ENCODE data around the gene AOX1.

DNA sequence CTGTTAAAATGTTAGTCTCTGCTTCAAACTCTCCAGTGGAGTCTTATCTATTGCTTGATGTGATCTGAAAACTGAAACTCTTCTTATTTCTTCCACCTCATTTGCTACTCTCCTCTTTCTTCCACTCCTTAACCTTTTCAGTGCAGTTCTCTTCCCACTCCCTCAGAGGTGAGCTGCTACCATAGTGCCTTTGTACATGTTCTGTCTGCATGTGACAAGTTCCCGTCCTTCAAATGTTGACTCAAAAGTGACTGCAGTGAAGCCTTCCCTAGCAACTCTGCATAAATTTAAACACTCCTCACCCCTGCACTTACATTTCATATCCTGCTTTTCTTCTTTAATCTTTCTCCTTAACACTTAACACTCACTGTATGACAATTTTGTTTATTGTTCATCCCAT lies 47.7 kb upstream of the AOX1 start:
- TF ChIP-seq POLR2AphosphoS5 (IDR thresholded peaks at IDR 0.05; ENCODE audit: low read depth, low read length) (no peak), SIN3A (IDR thresholded peaks at IDR 0.05; ENCODE audit: borderline replicate concordance, insufficient read depth, low read length) (no peak), TAF1 (IDR thresholded peaks at IDR 0.05; ENCODE audit: borderline replicate concordance, insufficient read depth, low read length) (no peak), FOXP2 (optimal IDR thresholded peaks at IDR 0.05; ENCODE audit: borderline replicate concordance, extremely low read depth, extremely low read length, insufficient read depth) (no peak)
- TF ChIP-seq, protein P1, sequence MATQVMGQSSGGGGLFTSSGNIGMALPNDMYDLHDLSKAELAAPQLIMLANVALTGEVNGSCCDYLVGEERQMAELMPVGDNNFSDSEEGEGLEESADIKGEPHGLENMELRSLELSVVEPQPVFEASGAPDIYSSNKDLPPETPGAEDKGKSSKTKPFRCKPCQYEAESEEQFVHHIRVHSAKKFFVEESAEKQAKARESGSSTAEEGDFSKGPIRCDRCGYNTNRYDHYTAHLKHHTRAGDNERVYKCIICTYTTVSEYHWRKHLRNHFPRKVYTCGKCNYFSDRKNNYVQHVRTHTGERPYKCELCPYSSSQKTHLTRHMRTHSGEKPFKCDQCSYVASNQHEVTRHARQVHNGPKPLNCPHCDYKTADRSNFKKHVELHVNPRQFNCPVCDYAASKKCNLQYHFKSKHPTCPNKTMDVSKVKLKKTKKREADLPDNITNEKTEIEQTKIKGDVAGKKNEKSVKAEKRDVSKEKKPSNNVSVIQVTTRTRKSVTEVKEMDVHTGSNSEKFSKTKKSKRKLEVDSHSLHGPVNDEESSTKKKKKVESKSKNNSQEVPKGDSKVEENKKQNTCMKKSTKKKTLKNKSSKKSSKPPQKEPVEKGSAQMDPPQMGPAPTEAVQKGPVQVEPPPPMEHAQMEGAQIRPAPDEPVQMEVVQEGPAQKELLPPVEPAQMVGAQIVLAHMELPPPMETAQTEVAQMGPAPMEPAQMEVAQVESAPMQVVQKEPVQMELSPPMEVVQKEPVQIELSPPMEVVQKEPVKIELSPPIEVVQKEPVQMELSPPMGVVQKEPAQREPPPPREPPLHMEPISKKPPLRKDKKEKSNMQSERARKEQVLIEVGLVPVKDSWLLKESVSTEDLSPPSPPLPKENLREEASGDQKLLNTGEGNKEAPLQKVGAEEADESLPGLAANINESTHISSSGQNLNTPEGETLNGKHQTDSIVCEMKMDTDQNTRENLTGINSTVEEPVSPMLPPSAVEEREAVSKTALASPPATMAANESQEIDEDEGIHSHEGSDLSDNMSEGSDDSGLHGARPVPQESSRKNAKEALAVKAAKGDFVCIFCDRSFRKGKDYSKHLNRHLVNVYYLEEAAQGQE (IDR thresholded peaks at IDR 0.05; ENCODE audit: insufficient read depth in 1 of 2, low read depth in 2 of 2, low read length in 2 of 2) = no peak
